SK-MEL-5 (cell line): ENCODE measurements around the gene TRA2A. TPM values are rescaled to one million over a fixed set of nuclear protein-coding genes. Genes with fewer than 3 reads are reported as not detected.
"Not testable (repeated sequence)": the region's sequence is repeated elsewhere in the genome, so short reads cannot be mapped to it uniquely, and the experiment has no call there.

Source experiments
- DNase-seq: peaks from one replicate; pipeline ENCODE4 v3.0.0-alpha.2; 2016; ENCODE audit warnings: low read depth, low spot score
- in situ Hi-C: cut with HindIII; loops from 2 replicates; pipeline ENCODE4 v1.10.0; 2016; ENCODE audit warnings: low sequenced_read_pairs, high pct_unique_total_duplicates, low pct_unique_long_range_greater_than_20kb
- polyA plus RNA-seq, 2 experiments: library from polyadenylated mRNA; depleted of rRNA; stranded (reverse); fragments of >200 nt; gene quantifications; 2 replicates each; pipeline ENCODE4 v1.2.3, GENCODE V29; 2015
- total RNA-seq: library from RNA; depleted of rRNA; stranded (reverse); fragments of >200 nt; shearing (Covaris generic); gene quantifications from 2 replicates; pipeline ENCODE4 v1.2.3, GENCODE V29; 2014; rRNA removed

Gene TRA2A
- total RNA-seq, result 0.37 TPM in 1 of 2 replicates, not detected in the other
- 0.15 and 0.19 TPM in 2 replicates for polyA plus RNA-seq (2015; cell fraction: cytosol; rRNA removed)
- not detected in 2 replicates for polyA plus RNA-seq (2015; cell fraction: nucleus; rRNA removed)

DNA sequence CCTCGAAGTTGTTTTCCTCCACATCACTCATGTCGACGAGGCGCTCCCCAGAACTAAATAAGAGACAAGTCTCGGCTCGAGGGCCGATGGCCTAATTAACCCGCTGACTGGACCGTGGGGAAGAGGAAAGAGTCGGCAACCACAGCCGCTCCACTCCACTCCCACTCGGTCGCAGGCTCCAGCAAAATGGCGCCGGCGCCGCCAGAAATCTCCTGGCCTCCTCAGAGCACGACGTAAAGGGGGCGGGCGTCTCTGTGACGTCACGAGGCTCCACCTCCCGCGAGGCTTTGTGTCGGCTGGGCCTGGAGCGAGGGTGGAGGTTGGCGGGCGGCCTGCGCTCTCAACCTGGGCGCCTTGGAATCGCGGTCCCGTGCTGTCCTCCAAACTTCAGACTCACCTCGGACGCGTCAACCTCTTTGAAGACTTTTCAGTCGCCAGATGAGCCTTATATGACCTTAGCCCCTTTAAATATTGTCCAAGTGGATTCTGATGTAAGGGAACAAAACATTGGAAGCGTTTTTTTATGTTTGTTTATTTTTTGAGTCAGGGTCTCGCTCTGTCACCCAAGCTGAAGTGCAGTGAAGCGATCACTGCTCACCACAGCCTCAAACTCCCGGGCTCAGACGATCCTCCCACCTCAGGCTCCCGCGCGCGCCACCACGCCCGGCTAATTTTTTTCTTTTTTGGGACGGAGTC lies at the start of gene TRA2A:
Gene TRA2A (minus strand): TSS at position 188 of the 696 bp plus-strand sequence. CDS start 157 bp downstream, at position 31.
- DNase-seq, result no peak
- in situ Hi-C loops, result no loop called here

DNA sequence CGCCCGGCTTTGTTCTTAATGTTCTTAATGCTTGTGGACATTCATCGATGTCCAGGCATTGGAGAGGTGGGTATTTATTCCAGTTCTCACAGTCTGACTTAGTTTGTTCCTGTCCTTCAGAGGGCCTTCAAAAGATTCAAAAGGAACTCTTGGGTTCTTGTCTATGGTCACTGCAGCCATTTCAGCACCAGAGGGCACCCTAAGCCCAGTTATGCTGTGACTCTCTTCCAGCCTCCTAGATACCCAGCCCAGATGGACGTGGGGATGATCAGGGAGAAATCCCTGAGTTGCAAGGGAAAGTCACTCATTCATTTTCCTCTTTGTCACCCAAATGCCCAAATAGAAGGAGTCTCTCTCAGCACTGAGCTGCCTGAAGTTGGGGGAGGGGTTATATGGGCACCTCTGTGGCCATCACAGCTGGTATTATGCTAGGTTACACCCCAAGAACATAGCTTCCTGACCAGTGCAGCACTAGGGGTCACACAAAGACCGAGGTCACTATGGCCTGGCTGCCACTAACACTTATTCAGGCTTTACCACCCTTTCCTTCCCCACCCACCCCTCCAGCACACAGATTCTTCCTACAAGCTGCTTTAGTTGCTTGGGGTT lies 38.9 kb upstream of the TRA2A start:
- peak; percentile 93 for DNase-seq
- in situ Hi-C loops, result no loop called here

DNA sequence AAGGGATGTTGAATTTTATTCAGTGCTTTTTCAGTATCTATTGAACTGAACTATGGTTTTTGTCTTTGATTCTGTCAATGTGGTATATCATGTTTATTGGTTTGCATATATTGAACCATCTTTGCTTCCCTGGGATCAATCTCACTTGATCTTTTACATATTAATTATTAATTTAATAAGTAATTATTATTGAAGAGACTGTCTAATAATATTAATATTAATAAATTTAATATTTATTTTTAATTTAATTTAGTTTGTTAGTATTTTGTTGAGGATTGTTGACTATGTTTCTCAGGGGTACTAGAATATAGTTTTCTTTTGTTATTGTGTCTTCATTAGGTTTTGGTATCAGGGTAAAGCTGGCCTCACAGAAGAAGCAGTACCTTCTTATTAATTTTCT lies 26.5 kb upstream of the TRA2A start:
- in situ Hi-C loops, result no loop called here
- no peak for DNase-seq

DNA sequence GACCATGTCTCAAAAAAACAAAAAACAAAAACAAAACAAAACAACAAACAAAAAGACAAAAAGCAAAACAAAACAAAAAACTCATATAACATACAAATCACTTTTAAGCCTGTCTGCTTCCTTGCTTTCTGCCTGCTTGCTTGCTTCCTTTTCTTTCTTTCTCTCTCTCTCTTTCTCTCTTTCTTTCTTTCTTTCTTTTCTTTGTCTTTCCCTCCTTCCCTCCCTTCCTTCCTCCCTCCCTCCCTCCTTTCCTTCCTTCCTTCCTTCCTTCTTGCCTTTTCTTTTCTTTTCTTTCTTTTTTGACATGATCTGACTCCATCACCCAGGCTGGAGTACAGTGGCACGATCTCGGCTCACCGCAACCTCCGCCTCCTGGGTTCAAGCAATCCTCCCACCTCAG lies 15.9 kb upstream of the TRA2A start:
- no peak for DNase-seq
- in situ Hi-C loops, result no loop called here

DNA sequence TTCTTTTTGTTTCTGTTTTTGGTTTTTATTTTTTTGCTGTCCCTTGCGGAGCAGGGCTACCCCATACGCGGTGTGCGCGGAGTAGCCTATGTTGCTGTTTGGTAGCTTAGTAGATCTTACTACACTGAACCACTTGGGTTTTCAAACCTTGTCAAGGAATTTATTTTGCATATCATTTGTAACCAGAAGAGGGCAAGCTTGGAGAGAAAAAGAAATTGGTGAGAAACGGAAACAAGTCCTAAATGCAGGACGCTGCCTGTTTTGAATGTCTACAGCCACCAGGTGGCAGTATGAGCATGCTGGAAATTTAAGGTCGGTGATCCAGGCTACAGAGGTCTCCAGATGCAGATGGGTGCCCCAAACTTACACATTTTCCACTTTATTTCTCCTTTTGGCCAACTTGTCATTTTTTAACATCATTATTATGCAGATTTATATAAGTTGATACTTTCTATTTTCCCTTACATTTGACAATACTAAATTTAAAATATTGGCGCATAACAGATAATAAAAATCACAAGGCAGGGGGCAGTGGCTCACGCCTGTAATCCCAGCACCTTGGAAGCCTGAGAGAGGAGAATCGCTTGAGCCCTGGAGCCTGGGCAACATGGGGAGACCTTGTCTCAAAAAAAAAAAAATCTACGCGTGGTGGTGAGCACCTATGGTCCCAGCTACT lies 15.3 kb upstream of the TRA2A start:
- peak; percentile 97 for DNase-seq
- in situ Hi-C loops, result no loop called here

DNA sequence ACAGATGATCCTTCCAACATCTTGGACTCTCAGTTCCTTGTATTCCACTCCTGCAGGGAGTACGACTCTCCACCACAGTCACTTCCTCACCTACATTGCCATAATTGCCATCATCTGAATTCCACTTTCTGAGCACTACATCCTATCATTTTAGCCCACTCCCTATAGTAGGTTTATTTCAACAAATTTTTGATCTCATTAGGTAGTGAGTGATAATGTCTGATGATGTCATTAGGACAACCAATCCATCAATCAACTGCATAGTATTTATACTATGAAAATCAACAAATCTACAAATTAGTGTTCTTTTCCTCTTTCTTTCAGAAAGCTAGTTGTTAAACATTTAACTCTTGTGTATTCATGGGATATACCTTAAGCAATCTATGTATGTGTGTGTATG lies 13.7 kb upstream of the TRA2A start:
- DNase-seq, result no peak
- in situ Hi-C loops, result no loop called here

DNA sequence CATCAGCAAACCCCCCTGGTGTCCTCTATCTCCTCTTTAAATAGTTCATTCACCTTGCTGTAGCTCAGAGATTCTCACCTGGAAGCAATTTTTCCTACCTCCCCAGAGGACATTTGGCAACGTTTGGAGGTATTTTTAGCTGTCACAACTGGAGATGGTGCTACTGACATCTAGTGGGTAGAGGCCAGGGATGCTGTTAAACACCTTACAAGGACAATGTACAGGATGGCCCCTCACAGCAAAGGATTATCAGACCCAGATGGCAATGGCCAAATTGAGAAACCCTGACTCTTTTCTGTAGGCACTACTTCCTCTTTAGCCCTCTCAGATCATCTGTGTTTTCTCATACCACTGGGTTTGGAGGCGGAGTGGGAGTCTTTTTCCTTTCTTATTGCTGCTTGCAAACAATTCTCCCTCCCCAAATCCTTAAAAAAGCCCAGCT lies 13.2 kb upstream of the TRA2A start:
- peak; percentile 52 for DNase-seq
- in situ Hi-C loops, result no loop called here

DNA sequence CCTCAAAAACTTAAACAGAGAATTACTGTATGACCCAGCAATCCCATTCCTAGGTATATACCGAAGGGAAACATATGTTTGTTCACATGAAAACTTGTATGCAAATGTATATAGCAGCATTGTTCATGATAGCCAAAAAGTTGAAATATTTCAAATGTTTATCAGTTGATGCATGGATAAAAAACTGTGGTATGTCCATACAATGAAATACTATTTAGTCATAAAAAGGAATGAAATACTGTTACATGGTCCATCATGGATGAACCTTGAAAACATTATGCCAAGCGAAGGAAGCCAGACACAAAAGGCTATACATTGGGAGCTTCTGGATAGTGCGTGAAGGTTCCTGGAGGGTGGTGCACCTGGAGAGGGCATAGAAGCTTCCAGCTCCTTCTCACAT lies 11.0 kb upstream of the TRA2A start:
- DNase-seq, result no peak
- in situ Hi-C loops, result no loop called here

DNA sequence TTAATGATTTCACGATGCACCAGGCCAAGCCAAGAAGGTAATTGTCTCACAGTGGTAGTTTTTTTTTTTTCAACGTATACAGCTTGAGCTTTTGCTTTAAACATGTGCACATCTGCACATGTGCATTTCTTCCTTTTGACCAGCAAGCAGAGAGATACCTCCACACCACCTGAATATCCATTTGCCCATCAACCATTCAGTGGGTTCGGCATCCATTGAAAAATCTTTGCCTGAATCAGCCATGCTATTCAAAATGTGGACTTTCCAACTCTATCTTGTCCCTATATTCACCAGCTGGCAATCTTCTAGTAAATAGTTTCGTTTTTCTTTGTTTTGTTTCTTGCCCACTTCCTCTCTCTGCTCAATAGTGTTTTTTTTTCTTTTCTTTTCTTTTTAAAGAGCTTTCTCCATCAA lies 7.7 kb upstream of the TRA2A start:
- no peak for DNase-seq
- in situ Hi-C loops, result no loop called here

DNA sequence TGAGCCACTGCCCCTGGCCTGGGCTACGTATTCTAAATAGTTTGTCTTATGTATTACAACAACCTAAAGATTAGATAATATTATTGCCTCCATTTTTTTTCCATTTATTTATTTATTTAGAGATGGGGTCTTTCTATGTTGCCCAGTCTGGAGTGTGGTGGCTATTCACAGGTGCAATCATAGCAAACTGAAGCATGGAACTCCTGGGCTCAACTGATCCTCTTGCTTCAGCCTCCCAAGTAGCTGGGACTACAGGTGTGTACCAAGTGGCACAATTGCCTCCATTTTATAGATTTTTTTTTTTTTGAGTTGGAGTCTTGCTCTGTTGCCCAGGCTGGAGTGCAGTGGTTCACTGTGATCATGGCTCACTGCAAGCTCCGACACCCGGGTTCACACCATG lies 6.5 kb upstream of the TRA2A start:
- no peak for DNase-seq
- in situ Hi-C loops, result no loop called here

DNA sequence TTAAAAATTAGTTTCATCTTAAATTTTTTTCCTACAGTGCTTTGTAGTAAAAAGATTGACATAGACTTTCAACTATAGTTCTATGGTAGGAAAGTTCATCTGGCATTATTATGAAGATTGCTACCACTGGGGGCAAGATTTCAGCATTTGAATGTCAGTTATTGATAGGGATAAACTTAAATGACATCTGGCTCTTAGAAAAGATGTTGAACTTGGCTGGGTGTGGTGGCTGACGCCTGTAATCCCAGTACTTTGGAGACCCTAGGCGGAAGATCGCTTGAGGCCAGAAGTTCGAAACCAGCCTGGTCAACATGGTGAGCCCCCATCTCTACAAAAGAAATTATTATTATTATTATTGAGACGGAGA lies 1.4 kb upstream of the TRA2A start:
- no peak for DNase-seq
- in situ Hi-C loops, result no loop called here

DNA sequence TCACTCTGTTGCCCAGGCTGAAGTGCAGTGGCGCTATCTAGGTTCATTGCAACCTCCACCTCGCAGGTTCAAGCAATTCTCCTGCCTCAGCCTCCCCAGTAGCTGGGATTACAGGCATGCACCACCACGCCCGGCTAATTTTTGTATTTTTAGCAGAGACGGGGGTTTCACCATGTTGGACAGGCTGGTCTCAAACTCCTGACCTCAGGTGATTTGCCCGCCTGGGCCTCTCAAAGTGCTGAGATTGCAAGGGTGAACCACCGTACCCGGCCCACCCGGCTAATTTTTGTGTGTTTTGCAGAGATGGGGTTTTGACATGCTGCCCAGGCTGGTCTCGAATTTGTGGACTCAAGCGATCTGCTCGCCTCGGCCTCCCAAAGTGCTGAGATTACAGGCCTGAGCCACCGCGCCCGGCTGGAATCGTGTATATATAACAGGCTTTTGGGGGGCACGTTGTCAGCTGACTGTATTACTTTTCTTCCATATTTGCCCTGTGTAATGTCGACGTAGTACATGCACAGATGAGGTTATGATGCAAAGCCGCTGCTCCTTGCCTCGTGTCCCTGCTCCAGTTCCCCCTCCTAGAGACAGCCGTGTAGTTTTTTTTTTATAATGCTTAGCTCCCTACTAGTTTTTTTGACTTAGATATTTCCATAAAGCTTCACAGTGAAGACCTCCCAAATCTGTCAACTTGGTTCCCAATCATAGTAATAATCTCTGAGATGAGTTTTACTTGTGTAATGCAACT lies 883 bp upstream of the TRA2A start:
- DNase-seq, result no peak

DNA sequence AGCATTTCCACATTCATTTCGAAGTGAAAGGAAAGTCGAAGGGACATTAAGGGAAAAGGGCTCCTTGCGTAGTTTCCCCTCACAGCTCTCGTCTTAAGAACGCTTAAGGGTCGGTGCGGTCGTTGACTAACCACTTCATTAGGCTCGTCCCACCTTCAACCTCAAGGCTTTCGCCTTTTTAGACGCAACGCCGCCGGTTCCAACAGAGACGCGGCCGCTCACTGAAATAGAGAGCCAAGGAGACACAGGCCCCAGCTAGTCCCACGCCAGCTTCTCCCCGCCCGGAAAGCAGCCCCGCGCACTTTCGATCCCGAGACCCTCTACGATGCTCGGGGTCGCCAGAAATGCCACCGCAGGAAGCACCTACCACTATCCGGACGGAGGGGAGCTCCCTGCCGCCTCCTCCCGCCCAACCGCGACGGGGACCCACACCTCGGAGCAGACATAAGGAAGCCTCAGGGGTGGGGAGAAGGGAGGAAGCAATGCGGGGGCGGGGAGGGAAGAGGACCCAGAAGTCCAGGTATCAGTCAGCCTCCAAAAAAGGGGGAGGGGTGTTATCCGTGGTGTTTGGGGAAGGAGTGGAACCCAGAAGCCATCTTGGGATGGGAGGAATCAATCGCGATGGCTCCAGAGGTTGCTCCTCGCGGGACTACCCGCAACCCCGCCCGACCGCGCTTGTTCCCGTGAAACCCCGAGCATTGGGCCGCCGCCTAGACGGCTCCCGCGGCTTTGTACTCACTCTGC lies 559 bp downstream of the TRA2A start:
- DNase-seq, result no peak
- in situ Hi-C loops, result no loop called here

More for the DNA sequence above, 883 bp upstream of the TRA2A start:
- in situ Hi-C loops, result no loop called here

DNA sequence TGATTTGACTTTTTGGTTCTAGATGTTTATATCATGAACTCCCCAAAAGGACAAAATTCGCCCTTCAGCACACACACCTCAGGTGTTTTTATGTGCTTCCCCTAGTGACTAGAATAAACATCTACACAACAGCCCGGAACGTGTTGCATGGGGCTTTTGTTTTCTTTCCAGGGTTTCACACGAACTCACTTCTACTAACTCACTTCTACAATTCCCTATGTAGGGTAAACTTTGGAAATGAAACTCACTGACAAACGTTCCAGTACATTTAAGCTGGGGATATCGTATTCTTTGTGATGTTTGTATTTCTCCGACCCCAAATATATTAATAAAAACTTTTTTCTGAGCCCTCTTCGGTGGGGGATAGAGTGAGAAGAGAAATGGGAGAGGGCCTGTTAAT lies 1.4 kb downstream of the TRA2A start:
- no peak for DNase-seq
- in situ Hi-C loops, result no loop called here

DNA sequence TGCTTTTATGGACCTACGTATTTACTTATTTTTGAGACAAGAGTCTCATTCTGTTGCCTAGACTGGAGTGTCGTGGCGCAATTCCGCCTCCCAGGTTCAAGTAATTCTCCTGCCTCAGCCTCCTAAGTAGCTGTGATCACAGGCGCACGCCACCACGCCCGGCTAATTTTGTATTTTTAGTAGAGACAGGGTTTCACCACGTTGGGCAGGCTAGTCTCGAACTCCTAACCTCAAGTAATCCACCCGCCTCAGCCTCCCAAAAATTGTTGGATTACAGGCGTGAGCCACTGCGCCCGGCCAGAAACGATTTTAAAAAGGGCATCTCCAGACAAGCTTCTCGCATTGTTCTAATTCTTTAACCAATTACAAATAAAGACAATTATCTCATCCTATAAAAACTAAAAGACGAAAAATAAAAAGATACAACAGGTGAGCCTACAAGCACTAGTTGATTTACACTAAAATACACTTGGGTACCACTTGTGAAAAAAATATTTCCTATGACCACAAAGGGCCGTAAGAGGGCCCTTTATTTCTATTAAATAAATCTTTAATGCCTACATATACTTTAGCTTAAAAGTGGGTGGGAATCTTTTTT lies 2.4 kb downstream of the TRA2A start:
- no peak for DNase-seq
- in situ Hi-C loops, result no loop called here

DNA sequence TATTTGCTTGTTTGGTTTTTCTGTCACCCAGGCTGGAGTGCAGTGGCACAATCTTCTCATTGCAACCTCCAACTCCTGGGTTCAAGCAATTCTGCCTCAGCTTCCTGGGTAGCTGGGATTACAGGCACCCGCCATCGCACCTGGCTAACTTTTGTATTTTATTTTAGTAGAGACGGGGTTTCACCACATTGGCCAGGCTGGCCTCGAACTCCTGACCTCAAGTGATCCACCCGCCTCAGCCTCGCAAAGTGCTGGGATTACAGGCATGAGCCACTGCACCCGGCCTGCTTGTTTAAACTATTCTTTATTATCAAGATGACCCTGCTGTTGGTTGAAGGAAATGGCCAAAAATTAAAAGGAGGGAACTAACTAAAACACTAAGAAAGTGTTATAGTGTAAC lies 6.2 kb downstream of the TRA2A start:
- in situ Hi-C loops, DNase-seq: not testable (repeated sequence)

DNA sequence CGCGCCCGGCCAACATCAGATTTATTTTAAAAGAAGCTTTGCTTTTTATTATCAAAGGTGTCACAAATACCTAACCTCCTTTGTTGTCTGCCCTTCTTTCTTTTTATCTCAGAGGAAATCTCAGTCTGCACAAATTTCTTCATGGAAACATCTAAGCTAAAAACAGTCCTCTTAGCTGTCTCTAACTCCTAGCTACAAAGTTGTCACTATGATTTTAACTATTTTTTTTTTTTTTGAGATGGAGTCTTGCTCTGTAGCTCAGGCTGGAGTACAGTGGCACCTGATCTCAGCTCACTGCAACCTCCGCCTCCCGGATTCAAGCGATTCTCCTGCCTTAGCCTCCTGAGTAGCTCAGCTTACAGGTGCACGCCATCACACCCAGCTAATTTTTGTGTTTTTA lies 7.3 kb downstream of the TRA2A start:
- in situ Hi-C loops, result loop anchor here (25.0 kb wide), 1 partner anchor 112 kb away; no protein-coding TSS in a partner anchor
- DNase-seq, result no peak
